Activated CD4-positive, alpha-beta T cell treated with anti-CD3 and anti-CD28 coated beads for 36 hours (primary cell): ENCODE measurements around the gene STPG2. TPM values are rescaled to one million over a fixed set of nuclear protein-coding genes. Genes with fewer than 3 reads are reported as not detected.

Source experiments
- ATAC-seq: fragments of 200-7000 bp; cut with Tn5 transposase; one replicate; pipeline ENCODE4 v1.10.0; 2021; ENCODE audit warnings: mild to moderate bottlenecking, moderate library complexity
- CTCF ChIA-PET: fragments of 350-600 bp; sonication (Branson Sonifier 250); formaldehyde crosslinking; loops from one replicate; lab custom pipeline; 2021; ENCODE audit warnings: antibody characterized with exemption; lab: Charles Lee
- POLR2A ChIA-PET: fragments of 350-600 bp; sonication (Branson Sonifier 250); formaldehyde crosslinking; loops from one replicate; lab custom pipeline; 2021; ENCODE audit warnings: antibody characterized with exemption, inconsistent platforms; lab: Charles Lee
- DNase-seq: peaks from one replicate; pipeline ENCODE4 v3.0.0-alpha.2; 2020
- H3K27ac Mint-ChIP-seq: one replicate; pipeline ENCODE4 v1.8.0; 2021; ENCODE audit warnings: mixed read lengths
- H3K27me3 Mint-ChIP-seq: one replicate; pipeline ENCODE4 v1.8.0; 2021; ENCODE audit warnings: mixed read lengths
- H3K36me3 Mint-ChIP-seq: one replicate; pipeline ENCODE4 v1.8.0; 2021; ENCODE audit warnings: low read depth, mixed read lengths
- H3K4me1 Mint-ChIP-seq: one replicate; pipeline ENCODE4 v1.8.0; 2021; ENCODE audit warnings: mixed read lengths
- H3K4me3 Mint-ChIP-seq: one replicate; pipeline ENCODE4 v1.8.0; 2021; ENCODE audit warnings: mild to moderate bottlenecking, moderate library complexity, mixed read lengths
- H3K9me3 Mint-ChIP-seq: one replicate; pipeline ENCODE4 v1.8.0; 2021; ENCODE audit warnings: low read depth, mixed read lengths
- intact Hi-C, 2 experiments: fragments of 100-400 bp; cut with DNase I in 1 of 2; cut with micrococcal nuclease in 1 of 2; formaldehyde crosslinking; loops; one replicate each; pipeline versions ENCODE4 v1.14.2 to v1.15.1; 2022 to 2024; cut with DNase I, micrococcal nuclease
- total RNA-seq, 2 experiments: library from RNA; stranded (reverse); gene quantifications; one replicate each; pipeline ENCODE4 v1.2.3, GENCODE V29; 2021

The STPG2 gene
- total RNA-seq, 2 experiments from 2014 or later = 0.14 to 0.25 TPM

- ChIA-PET CTCF (interaction anchor here (0.7 kb wide), 1 partner anchor 430 kb away, joined by 4 read pairs; no protein-coding TSS in a partner anchor), POLR2A (no interaction called here)
- H3K27me3 Mint-ChIP-seq = peaks cover 10% of the 10 kb centered on the region
- no peak for DNase-seq
- peaks cover 7% of the 10 kb centered on the region for H3K9me3 Mint-ChIP-seq
- H3K36me3 Mint-ChIP-seq = no peaks in the 10 kb centered on the region
- no peak overlapping the region for H3K4me3 Mint-ChIP-seq
- no peaks in the 10 kb centered on the region for H3K4me1 Mint-ChIP-seq
- ATAC-seq = no peak
- no peak overlapping the region for H3K27ac Mint-ChIP-seq
- intact Hi-C loops = no loop called here
Measured at GRCh38 chr4:98093662-98094061, 49.6 kb downstream of the STPG2 start.

- H3K36me3 Mint-ChIP-seq = no peaks in the 10 kb centered on the region
- intact Hi-C loops = no loop called here
- ATAC-seq (no peak), DNase-seq (peak; percentile 5)
- peaks cover 10% of the 10 kb centered on the region for H3K27me3 Mint-ChIP-seq
- ChIA-PET CTCF (interaction anchor here (1.0 kb wide), 1 partner anchor 9 kb away, joined by 3 read pairs; no protein-coding TSS in a partner anchor), POLR2A (no interaction called here)
- H3K4me3 Mint-ChIP-seq = no peak overlapping the region
- H3K27ac Mint-ChIP-seq = no peak overlapping the region
- H3K4me1 Mint-ChIP-seq = no peaks in the 10 kb centered on the region
- peaks cover 7% of the 10 kb centered on the region for H3K9me3 Mint-ChIP-seq
Measured at GRCh38 chr4:98092833-98093439, 50.3 kb downstream of the STPG2 start.

GRCh38 chr4:98081936-98082335 is 61.3 kb downstream of the STPG2 start:
- Mint-ChIP-seq H3K4me3 (no peak overlapping the region), H3K27me3 (no peaks in the 10 kb centered on the region), H3K9me3 (no peaks in the 10 kb centered on the region), H3K36me3 (no peaks in the 10 kb centered on the region), H3K27ac (no peak overlapping the region), H3K4me1 (no peaks in the 10 kb centered on the region)
- DNase-seq (no peak), ATAC-seq (no peak)
- intact Hi-C loops = no loop called here
- CTCF ChIA-PET = no interaction called here
- POLR2A ChIA-PET = no interaction called here

- intact Hi-C loops = no loop called here
- POLR2A ChIA-PET = no interaction called here
- Mint-ChIP-seq H3K27ac (no peak overlapping the region), H3K9me3 (peaks cover 6% of the 10 kb centered on the region), H3K36me3 (no peaks in the 10 kb centered on the region), H3K27me3 (peaks cover 5% of the 10 kb centered on the region), H3K4me3 (no peak overlapping the region), H3K4me1 (no peaks in the 10 kb centered on the region)
- no peak for DNase-seq
- ATAC-seq = no peak
- CTCF ChIA-PET = no interaction called here
Measured at GRCh38 chr4:98068495-98068894, 74.8 kb downstream of the STPG2 start.

- DNase-seq (no peak), ATAC-seq (no peak)
- intact Hi-C loops = no loop called here
- H3K4me1 Mint-ChIP-seq = no peaks in the 10 kb centered on the region
- no peak overlapping the region for H3K27ac Mint-ChIP-seq
- peaks cover 15% of the 10 kb centered on the region for H3K9me3 Mint-ChIP-seq
- no peaks in the 10 kb centered on the region for H3K36me3 Mint-ChIP-seq
- no peak overlapping the region for H3K4me3 Mint-ChIP-seq
- ChIA-PET POLR2A (no interaction called here), CTCF (no interaction called here)
- H3K27me3 Mint-ChIP-seq = peaks cover 8% of the 10 kb centered on the region
Measured at GRCh38 chr4:98055800-98056501, 87.3 kb downstream of the STPG2 start.

GRCh38 chr4:98046665-98047064 is 96.6 kb downstream of the STPG2 start:
- Mint-ChIP-seq H3K36me3 (no peaks in the 10 kb centered on the region), H3K4me1 (no peaks in the 10 kb centered on the region), H3K27me3 (peaks cover 2% of the 10 kb centered on the region), H3K9me3 (no peaks in the 10 kb centered on the region), H3K4me3 (no peak overlapping the region), H3K27ac (no peak overlapping the region)
- intact Hi-C loops = no loop called here
- CTCF ChIA-PET = interaction anchor here (0.5 kb wide), 1 partner anchor 1369 kb away, joined by 3 read pairs; no protein-coding TSS in a partner anchor
- DNase-seq (no peak), ATAC-seq (no peak)
- POLR2A ChIA-PET = no interaction called here

GRCh38 chr4:98030059-98030458 is 113.2 kb downstream of the STPG2 start:
- Mint-ChIP-seq H3K27me3 (no peaks in the 10 kb centered on the region), H3K4me1 (no peaks in the 10 kb centered on the region), H3K36me3 (no peaks in the 10 kb centered on the region), H3K27ac (no peak overlapping the region), H3K9me3 (peaks cover 12% of the 10 kb centered on the region), H3K4me3 (no peak overlapping the region)
- CTCF ChIA-PET = no interaction called here
- DNase-seq (no peak), ATAC-seq (no peak)
- intact Hi-C loops = loop anchor here in 1 of 2 experiments (10.0 kb wide), 1 partner anchor 605 kb away; no protein-coding TSS in a partner anchor
- POLR2A ChIA-PET = no interaction called here

- CTCF ChIA-PET = no interaction called here
- Mint-ChIP-seq H3K9me3 (peaks cover 18% of the 10 kb centered on the region), H3K36me3 (no peaks in the 10 kb centered on the region), H3K4me1 (no peaks in the 10 kb centered on the region), H3K4me3 (no peak overlapping the region), H3K27ac (no peak overlapping the region), H3K27me3 (no peaks in the 10 kb centered on the region)
- POLR2A ChIA-PET = no interaction called here
- no peak for DNase-seq
- intact Hi-C loops = no loop called here
- ATAC-seq = peak; percentile 68
Measured at GRCh38 chr4:98027827-98028226, 115.4 kb downstream of the STPG2 start.

GRCh38 chr4:98026362-98026761 is 116.9 kb downstream of the STPG2 start:
- Mint-ChIP-seq H3K4me1 (no peaks in the 10 kb centered on the region), H3K27ac (no peak overlapping the region), H3K27me3 (no peaks in the 10 kb centered on the region), H3K36me3 (no peaks in the 10 kb centered on the region), H3K4me3 (no peak overlapping the region), H3K9me3 (peaks cover 16% of the 10 kb centered on the region)
- ATAC-seq (no peak), DNase-seq (no peak)
- POLR2A ChIA-PET = interaction anchor here (0.7 kb wide), 1 partner anchor 1772 kb away, joined by 5 read pairs; no protein-coding TSS in a partner anchor
- CTCF ChIA-PET = interaction anchor here (0.7 kb wide), 1 partner anchor 280 kb away, joined by 3 read pairs; no protein-coding TSS in a partner anchor
- intact Hi-C loops = no loop called here

GRCh38 chr4:98006814-98007412 is 136.4 kb downstream of the STPG2 start:
- CTCF ChIA-PET = no interaction called here
- intact Hi-C loops = no loop called here
- H3K9me3 Mint-ChIP-seq = peaks cover 33% of the 10 kb centered on the region
- no peak for ATAC-seq
- POLR2A ChIA-PET = no interaction called here
- H3K4me1 Mint-ChIP-seq = no peaks in the 10 kb centered on the region
- H3K27ac Mint-ChIP-seq = no peak overlapping the region
- no peak for DNase-seq
- H3K36me3 Mint-ChIP-seq = peaks cover 1% of the 10 kb centered on the region
- no peaks in the 10 kb centered on the region for H3K27me3 Mint-ChIP-seq
- no peak overlapping the region for H3K4me3 Mint-ChIP-seq

GRCh38 chr4:98006060-98006459 is 137.2 kb downstream of the STPG2 start:
- intact Hi-C loops = no loop called here
- ChIA-PET CTCF (no interaction called here), POLR2A (no interaction called here)
- Mint-ChIP-seq H3K4me3 (no peak overlapping the region), H3K4me1 (no peaks in the 10 kb centered on the region), H3K27me3 (no peaks in the 10 kb centered on the region), H3K36me3 (no peaks in the 10 kb centered on the region), H3K27ac (no peak overlapping the region), H3K9me3 (peaks cover 25% of the 10 kb centered on the region)
- DNase-seq (no peak), ATAC-seq (no peak)

- H3K4me3 Mint-ChIP-seq = no peak overlapping the region
- DNase-seq = no peak
- H3K27ac Mint-ChIP-seq = no peak overlapping the region
- H3K9me3 Mint-ChIP-seq = peaks cover 6% of the 10 kb centered on the region
- no peaks in the 10 kb centered on the region for H3K36me3 Mint-ChIP-seq
- ATAC-seq = no peak
- no peaks in the 10 kb centered on the region for H3K27me3 Mint-ChIP-seq
- intact Hi-C loops = no loop called here
- POLR2A ChIA-PET = no interaction called here
- H3K4me1 Mint-ChIP-seq = no peaks in the 10 kb centered on the region
- CTCF ChIA-PET = no interaction called here
Measured at GRCh38 chr4:98000940-98001339, 142.3 kb downstream of the STPG2 start.
